GM10847 (cell line): Measurements from ENCODE around the gene KCNJ10.

Experiments
- POLR2A ChIP-seq: IDR thresholded peaks from 2 replicates; pipeline ENCODE4 v1.6.1; 2011; ENCODE audit not compliant: insufficient read length; ENCODE audit errors: extremely low read depth

Gene KCNJ10

DNA sequence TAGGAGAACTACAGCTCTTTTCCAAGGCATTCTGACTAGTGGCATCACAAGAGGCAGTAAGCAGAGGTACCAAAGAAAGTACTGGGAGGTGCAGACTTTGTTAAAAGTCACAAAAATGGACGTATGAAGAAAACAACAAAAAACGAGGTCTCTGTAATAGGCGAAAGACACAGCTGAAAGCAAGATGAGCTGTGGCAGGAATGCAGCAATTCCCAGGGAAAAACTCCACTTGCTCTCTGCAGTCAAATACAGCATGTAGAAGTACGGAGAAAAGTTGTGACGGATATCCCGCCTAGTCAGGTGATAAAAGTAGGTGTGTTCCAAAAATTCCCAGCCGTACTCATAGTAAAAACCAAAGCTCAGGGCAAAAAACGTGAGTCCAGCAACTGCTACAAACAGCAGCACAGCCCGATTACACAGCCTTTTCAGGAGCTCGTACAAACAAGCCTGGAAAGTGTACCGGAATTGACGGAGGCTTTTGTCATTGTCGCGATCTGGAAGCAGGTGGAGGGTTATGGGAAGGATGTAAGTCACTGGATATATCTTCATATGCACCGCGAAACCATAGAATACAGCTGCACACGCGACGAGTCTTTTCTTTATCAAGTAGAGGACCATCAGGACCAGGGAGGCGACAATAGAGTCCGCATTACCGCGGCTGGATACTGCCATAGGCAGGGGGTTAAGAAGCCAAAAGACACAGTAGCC, 39.1 kb downstream of the KCNJ10 start:
- TF ChIP-seq POLR2A, result no peak

- TF ChIP-seq POLR2A, result no peak
Measured at GRCh38 chr1:160028426-160028825, 41.5 kb downstream of the KCNJ10 start.

DNA sequence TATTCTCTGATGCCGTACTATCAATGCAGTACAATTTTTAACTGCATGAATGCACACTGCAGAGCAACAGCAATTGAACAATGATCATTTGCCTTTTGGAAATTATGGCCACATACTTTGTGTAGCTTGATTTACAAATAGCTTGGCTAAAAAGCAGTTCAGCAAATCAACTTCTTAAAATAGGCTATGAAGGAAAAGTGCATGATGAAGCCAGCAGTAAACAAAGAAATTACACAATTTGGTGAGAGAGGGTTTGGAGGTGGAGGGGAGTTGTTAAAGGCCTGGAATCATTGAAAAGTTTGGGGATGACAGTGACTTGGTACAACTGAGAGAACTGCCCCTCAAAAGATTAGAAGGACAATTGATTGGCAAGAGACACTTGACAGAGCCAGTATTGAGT, 44.6 kb downstream of the KCNJ10 start:
- TF ChIP-seq POLR2A, result no peak

DNA sequence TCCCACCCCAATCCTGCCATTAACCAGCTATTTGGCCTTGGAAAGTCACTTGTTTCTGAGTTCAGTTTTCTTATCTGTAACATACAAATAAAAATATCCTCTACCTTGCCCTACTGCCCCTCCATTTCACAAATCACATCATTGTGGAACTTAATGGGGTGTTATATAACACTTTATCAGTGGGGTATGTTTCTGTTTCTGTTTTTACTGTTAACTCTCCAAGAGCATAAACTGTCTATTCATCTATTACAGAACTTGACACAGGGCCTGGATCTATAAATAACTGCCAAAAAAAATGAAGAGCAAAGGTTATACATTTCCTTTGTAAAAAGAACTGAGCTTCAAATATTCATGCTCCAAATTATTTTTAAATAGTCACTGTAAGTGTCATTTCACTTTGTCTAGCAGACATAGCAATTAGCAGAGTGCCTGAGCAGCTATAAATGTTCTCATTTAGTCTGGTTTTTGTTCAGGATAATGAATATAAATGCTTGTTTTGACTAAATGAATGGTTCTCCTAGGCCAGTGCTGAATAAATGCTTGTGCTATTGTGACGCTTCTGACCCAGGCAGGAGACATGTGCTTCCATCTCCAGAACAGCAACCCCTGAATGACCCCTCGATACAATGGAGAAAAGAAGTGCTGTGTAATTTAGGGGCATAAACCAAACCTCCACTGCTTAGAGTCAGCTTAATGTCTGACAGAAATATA, 45.6 kb downstream of the KCNJ10 start:
- TF ChIP-seq POLR2A, result no peak

GRCh38 chr1:160022330-160023310, 47.3 kb downstream of the KCNJ10 start:
- TF ChIP-seq POLR2A, result no peak

DNA sequence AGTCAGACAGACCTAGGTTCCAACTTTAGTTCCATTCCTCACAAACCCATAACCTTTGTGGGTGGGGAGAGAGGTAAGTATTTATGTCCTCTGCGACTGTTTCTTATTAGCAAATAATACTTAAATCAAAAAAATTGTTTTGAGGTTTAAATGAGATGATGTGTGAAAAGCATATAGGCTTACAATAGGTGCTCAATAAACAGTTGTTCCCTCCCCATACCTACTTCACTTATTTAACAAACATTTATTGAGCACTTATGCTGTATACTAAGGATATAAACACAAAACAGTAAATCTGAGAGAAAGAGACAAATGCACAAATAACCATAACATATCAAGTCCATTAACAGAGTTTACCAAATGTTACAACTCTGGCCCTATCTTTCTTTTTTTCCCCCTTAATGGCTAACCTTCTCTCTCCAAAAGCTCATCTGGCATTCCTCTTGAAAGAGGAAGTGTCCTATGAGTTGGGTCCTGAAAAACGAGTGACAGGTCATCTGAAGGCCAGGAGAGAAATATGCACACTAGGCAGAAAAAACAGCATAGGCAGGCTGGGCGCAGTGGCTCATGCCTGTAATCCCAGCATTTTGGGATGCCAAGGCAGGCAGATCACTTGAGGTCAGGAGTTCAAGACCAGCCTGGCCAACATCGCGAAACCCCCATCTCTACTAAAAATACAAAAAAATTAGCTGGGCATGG, 48.4 kb downstream of the KCNJ10 start:
- no peak for TF ChIP-seq POLR2A

DNA sequence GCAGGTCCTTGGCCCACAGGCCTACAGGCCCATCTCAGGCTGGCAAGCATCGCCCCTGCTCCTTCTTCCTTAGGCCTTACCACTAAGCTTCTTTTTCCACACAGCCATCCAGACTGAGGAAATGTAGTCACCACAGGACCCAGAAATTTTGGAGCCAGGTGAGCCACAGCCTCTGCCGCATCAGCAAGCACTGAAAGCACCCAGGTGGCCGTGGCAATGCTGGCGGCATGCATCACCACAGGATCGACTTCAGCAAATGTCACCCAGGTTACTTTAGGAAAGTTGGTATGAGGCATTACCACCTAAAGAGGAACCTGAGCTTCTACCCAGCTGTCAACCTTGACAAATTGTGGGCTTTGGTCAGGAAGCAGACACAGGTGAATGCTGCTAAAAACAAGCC, 49.8 kb downstream of the KCNJ10 start:
- TF ChIP-seq POLR2A, result no peak

DNA sequence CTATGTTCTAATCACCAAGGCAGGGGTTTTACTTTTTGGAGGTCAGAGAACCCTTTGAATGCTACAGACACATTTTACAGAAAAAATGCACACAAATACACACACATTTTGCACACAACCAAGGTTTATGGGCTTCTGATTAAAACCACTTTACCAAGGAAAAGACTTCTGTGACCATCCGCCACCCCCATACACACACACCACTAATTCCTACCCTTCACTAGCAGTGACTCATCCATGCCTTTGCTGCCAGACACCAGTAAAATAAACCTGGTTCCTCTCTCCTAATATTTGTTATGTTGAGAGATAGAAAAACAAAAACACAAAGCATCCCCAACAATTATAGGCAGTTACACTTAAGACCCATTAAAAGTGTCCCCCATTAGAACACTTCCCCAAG, 51.1 kb downstream of the KCNJ10 start:
- no peak for TF ChIP-seq POLR2A

DNA sequence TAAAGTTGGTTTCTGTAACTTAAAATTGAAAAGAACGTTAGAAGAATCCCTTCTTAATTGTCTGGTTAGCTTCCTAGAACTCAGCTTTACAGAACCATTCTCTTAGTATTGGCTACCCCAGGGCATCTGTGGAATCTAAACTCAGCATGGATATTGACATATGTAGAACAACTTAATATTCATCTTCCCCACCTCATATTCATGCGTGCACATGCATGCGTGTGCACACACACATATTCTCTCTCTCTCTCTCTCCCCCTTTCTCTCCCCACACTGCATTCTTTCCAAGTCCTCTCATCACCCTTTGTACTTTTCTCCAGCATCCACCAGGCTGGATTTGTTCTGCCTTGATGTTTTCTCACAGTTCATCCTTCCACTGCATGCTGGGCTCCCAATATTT, 51.6 kb downstream of the KCNJ10 start:
- TF ChIP-seq POLR2A, result no peak

DNA sequence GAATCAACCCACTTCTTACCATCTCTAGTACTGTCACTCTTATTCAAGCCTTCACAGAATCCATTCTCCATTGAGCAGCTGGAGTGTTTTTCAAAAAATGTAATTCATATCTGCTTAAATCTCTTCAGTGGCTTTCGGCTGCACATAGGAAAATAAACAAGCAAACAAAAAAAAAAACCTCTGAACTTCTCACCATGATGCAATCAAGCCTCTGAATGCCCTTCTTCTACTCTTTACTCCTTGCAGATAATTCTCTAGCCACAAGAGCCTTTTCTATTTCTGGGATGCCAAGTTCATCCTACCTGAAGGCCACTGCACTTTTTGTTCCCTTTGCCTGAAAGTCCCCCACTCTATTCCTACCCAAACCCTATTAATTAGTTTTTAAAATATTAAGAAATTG, 52.4 kb downstream of the KCNJ10 start:
- TF ChIP-seq POLR2A, result no peak

GRCh38 chr1:160011781-160012180, 58.2 kb downstream of the KCNJ10 start:
- no peak for TF ChIP-seq POLR2A

DNA sequence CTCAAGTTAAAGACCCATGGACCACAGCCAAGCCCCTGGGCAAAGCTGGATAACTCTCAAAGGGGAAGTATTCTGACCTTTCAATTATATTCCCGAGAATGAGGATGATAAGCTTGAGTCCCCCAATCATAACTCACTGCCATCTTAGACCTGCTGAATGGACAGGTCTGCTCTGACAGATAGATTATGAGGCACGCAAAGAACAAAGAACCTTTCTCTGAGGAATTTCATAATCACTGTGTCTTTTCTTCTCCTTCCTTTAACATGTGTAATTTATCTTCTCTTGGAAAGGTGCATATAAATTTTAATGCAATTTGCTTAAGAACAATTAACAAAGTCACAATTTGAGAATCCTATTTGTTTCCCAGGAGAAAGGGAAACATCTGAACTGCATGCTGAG, 60.2 kb downstream of the KCNJ10 start:
- no peak for TF ChIP-seq POLR2A

GRCh38 chr1:160009081-160009480, 60.9 kb downstream of the KCNJ10 start:
- TF ChIP-seq POLR2A, result no peak

- TF ChIP-seq POLR2A, result no peak
Measured at GRCh38 chr1:160007577-160008200, 62.3 kb downstream of the KCNJ10 start.
